GM21717 (cell line): ENCODE measurements around the gene SUPT3H.

ENCODE experiments used
- ATAC-seq: cut with Tn5 transposase; IDR thresholded peaks from one replicate; pipeline ENCODE4 v1.9.1; 2021; ENCODE audit warnings: mild to moderate bottlenecking, moderate library complexity; ENCODE audit not compliant: unreplicated experiment

SUPT3H gene

DNA sequence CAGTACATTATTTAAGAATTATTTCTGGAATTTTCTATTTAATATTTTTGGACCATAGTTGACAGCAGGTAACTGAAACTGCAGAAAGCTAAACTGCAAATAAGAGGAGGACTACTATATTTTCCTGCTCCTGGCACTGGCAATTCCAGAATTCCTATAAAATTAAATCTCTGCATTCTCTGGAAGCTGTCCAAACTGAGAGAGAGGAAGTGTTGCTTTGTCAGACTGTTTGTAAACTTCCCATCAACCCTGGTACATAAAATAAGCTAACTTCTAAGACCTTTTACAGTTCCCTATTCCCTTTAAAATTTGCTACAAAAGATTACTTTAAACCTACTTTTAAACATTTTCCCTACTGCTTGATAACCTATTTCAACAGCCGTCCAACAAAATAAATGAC, 245.7 kb downstream of the SUPT3H start:
- no peak for ATAC-seq

DNA sequence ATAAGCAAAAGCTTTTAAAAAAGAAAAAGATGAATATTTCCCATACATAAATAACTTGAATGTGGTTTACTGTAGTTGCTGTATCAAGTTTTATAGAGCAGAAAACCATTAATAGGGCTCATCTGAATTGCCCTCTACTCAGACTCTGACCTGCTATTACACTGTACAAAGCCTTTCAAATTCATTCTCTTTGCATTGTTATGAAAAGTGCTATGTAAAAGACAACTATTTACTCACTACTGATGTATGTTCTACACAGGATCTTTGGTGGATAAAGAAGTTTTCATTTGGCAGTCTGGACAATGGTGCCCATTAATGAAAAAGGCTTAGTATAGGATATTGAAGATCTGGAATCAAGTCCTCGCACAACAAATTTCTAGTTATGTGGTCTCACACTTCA, 248.7 kb downstream of the SUPT3H start:
- no peak for ATAC-seq

DNA sequence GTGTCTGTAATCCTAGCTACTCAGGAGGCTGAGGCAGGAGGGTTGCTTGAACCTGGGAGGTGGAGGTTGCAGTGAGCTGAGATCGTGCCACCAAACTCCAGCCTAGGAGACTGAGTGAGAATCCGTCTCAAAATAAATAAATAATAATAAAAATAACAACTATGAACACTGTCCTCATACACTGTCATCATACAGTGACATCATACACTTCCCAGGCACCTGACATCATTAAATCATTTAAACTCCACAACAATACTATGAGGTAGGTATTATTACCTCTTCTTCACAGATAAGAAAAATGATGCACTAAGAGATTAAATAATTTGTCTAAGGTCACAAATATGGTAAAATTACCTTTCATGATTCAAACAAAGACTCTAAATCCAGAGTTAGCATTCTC, 250.5 kb downstream of the SUPT3H start:
- ATAC-seq: no peak

DNA sequence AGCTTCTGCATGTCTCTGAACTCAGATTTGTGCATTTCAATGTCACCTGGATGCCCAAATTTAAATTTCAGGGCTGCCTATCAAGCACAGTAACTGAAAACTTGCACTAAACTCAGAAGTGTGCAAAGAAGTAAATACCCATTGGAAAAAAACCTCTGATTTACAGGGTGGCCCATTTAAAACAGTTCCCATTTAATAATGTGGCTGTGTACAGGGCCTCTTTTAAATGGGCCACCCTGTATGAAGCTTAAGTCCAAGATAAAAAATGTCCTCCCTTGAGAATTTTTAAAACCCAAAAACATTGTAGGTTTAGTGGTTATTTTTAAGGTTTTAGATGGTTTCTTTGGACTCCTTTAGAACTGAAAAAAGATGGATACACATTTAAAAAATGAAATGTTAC, 251.7 kb downstream of the SUPT3H start:
- no peak for ATAC-seq

DNA sequence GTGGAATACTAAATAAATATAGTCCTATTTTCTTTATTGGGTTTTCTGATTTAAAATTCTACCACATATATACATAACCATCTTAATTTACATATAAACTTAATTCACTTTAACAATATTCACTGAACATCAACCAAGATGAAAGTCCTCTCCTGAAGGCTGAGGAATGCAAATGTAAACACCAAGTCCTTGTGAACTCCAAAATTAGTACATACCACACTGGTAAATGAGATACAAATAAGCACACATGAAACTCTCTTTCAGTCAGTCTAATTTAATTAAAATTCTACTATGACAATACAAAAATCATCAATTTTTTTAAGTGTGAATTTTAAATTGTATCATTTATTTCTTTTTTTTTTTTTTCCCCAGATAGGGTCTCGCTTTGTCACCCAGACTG, 254.7 kb downstream of the SUPT3H start:
- no peak for ATAC-seq

DNA sequence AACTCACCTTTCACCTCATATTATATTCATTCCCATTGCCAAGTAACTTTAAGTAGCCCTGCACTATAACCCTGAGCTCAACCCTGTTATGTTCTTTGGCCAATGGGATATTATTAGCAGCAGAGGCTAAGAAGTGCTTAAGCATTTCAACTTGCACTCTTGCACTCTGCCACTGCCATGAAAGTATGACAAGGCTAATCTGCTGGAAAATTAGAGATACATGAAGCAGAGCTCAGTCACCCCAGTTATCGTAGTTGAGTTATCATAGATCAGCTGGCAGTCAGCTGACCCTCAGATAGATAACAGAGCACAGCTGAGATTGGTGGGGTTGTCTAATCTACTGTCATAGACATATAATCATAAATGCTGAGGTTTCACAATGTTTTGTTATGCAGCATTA, 259.0 kb downstream of the SUPT3H start:
- no peak for ATAC-seq

DNA sequence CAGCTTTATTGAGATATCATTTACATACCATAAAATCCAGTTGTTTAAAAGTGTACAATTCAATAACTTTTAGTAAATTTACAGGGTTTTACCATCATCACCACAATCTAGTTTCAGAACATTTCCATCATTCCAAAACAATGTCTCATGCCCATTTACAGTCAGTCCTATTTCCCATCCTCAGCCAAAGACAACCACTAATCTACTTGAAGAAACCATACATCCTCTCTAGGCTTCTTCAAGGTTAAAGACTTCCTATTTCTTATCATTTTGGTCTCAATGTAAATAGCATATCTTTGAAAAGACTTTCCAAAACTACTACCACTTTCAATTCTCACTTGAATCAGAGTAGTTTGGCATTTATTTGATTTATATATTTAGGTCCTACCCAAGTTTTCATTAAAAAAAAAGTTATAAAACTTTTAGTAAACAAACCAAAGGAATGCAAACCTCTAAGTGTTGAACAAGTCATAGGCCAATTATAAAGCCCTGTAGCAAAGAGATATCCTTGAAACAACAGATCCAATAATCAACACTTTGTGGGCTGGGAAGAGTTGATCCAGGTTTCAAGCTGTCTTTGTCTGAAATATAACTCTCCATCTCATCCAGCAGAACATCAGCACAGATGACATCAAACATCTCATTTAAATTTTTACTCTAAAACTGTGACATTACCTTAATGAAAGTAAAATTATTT, 260.9 kb downstream of the SUPT3H start:
- ATAC-seq: no peak

DNA sequence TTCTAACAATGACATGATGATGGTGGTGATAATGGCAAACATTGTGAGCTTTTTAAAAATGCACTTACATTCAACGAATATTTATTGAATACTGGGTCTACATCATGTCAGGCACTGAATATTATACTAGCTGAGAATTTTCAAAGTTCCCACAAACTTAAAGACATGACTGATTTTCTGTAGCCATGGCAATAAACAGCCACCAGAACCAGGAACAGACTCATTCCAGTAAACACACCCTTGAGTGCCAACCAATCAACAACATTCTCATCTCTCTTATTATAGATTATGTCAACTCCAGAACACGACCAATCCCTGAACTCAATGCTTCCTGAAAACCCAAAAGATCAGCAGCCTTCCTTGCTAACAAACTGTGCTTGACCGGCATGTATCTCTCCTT, 262.0 kb downstream of the SUPT3H start:
- ATAC-seq: no peak

DNA sequence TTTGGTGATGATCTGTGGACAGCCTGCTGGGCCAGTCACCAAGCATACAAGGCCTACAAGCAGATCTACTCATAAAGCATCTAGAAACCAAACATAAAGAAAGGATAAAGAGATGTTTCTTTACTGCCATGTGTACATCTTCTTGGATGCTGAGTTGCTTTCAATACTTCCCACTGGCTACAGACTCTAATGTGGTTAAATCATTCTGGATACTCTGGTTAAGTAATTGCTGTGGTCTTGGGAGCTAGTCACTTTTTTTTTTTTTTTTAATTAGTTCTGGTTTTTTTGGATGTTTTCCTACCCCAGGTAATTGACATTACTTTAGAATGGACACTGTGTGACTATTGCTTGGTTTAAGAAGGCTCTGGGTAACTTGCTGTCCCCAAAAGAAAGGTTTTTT, 265.0 kb downstream of the SUPT3H start:
- ATAC-seq: no peak

DNA sequence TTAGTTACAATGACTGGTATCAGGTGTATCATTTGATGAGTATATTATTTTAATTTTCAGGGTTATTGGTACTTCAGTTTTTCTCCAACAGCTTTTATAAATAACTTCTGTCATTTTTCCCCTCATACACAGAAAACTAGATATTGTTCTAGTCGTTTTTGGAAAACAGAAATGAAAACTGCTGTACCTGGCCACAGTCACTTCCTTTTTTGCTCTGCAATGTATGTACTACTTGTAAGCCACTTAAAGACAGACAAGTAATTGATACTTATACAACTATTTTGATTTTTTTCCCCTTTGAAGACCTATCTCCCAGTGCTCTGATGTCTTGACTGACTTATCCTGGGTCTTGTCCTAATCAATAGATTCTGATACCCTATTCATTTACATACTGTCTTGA, 268.2 kb downstream of the SUPT3H start:
- no peak for ATAC-seq

DNA sequence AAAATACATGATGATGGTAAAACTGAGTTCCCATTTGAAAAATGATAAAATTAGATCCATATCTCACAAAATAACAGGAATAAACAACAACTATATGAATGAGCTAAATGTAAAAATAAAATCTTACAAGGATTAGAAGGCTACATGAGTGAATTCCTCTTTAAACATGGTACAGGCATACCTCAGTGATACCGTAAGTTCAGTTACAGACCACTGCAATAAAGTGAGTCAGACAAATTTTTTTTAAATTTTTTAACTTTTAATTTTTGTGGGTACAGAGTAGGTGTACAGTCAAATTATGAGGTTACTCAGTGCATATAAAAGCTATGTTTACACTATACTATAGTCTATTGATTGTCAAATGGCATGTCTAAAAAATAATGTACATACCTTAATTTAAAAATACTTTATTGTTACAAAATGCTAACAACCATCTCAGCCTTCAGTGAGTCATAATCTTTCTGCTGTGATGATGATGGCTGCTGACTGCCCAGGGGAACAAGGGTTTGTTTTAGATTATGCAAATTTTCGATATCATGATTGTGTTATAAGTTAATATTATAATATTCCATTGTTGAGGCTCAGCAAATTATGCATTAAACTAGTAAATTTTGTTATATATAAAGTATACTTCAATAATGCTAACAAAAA, 272.4 kb downstream of the SUPT3H start:
- no peak for ATAC-seq

DNA sequence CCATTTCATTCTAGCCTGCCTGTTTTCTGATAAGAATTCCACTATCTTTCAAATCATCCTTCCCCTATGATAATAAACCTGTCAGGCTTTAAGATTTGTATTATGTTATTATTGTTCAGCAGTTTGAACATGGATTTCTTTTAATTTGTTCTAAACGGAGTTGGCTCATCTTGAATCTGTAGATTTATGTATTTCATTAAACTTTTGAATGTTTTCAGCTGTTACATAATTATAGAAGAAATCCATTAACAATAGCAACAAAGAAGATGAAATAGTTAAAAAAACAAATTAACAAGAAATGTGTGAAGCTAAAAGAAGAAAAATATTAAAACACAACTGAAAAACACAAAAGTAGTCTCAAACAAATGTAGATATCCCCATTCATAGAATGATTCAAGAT, 273.3 kb downstream of the SUPT3H start:
- ATAC-seq: no peak

DNA sequence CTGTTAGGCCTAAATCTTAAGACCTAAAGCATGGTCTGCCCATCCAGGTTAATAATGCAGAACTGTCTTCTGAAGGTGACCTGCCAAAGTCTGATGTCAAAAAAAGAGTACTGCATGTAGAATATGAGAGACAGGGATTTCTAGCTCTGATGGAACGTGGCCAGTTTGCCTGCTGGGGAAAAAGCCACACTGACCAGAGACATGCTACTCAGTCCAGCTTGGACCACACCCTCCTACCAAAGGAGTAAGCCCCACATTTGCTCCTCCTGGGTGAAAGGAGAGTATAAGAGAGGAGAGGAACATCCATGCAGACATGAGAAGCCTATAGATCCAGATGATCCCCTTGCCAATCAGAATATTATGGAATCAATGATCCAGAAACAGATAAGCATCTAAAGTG, 279.5 kb downstream of the SUPT3H start:
- ATAC-seq: no peak

DNA sequence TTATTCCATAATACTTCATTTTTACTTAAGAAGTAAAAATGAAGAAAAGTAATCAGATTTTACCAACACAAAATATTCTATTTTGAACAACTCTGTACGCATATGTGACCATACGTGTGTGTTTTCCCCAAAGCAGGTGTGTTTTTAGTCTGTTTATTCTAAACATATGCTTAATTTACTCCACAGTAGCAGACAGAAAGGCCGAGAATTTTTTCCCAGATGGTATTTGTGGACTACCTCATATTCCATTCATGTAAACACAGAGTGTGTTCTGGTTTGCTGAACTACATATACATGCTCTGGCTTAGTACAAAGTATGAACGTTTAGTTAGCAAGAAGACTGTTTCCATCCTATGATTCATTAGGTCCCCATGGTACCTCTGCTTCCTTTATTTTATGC, 282.9 kb downstream of the SUPT3H start:
- no peak for ATAC-seq

DNA sequence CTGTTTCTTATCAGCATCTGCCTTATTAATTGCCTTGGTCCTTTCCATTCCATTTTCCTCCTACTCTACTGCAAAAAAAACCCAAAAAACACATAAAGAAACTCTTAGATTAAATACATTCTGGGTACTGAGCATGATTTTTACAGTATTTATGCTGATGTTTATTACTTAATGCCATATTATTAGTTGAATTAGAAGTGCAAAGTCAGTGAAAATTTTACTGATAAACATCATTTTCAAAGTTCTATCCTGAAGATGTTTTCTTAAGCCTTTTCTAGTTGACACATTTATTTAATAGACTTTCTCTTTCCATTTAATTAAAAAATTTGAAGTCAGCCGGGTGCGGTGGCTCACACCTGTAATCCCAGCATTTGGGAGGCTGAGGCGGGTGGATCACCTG, 285.6 kb downstream of the SUPT3H start:
- ATAC-seq: no peak

DNA sequence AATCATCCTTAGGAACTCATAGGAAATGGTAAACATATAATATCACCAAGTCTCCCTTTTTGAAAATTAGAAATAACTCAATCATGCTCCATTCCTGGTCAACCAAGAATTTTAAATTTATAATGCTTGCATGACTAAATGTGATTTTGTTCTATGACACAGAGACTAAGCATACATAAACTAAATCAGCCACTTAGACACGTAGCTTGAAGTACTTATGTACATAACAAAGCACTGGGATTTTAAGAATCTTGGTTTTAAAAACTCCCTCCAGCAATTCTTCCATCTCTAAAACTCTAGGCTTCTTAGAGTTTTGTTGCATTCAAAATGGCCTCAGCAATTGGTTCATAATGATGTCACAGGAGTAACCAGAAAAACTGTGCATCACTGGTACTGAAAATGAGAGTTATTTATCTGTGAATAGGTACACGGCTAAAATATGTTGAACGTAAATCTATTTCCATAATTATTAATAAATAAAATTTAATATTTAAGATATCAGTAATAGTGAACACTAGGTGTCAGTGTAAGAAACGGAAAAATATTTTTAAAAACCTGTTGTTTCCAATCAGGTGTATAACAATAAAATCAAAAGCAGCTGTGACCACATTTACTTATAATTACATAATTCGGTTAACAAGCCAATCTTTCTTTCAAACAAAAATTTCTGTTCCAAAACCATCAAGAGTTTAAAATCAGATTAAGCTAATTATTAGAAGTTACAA, 291.2 kb downstream of the SUPT3H start:
- no peak for ATAC-seq

DNA sequence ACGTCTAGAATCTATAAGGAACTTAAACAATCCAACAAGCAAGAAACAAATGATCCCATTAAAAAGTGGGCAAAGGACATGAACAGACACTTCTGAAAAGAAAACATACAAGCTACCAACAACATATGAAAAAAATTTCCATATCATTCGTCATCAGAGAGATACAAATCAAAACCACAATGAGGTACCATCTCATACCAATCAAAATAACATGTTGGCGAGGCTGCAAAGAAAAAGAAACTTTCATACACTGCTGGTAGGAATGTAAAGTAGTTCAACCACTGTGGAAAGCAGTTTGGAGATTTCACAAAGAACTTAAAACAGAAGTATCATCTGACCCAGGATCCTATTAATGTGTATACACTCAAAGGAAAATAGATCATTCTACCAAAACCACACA, 293.5 kb downstream of the SUPT3H start:
- no peak for ATAC-seq

DNA sequence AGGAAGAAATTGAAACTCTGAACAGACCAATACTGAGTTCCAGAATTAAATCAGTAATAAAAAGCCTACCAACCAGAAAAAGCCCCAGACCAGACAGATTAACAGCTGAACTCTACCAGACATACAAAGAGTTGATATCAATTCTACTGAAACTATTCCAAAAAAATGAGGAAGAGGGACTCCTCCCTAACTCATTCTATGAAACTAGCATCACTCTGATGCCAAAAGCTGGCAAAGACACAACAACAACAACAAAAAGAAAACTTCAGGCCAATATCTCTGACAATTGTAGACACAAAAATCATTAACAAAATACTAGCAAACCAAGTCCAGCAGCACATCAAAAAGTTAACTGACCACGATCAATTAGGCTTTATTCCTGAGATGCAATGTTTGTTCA, 295.6 kb downstream of the SUPT3H start:
- no peak for ATAC-seq

DNA sequence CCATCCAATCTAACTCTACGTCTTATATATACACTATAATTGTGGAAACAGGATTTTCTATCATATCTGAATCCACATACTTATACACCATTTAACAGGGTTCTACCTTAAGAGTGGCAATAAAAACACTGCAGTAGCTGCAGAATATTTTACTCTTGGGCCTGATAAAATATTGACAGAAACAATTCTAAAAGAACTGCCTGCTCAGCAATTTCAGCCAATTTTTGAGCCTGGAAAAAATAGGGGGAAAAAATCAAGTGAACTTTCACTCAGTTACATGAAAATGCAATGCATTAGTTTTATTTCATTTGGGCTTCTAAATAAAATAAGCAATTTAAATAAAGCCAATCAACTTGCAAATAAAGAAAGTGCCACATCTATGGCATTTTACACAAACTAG, 296.1 kb downstream of the SUPT3H start:
- ATAC-seq: no peak

DNA sequence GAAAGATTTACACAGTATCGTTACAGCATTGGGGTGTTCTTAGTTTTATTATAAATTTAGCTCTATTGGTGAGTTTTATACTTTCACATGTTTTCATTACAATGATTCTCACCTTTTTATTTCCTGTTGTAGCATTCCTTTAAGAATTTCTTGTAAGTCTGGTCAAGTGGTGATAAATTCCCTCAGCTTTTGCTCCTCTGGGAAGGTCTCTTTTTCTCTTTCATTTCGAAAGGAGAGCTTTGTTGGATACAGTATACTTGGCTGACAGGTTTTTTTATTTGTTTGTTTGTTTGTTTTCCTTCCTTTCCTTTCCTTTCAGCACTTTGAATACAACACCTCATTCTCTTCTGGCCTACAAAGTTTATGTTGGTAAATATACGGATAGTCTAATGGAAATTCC, 299.3 kb downstream of the SUPT3H start:
- ATAC-seq: no peak

DNA sequence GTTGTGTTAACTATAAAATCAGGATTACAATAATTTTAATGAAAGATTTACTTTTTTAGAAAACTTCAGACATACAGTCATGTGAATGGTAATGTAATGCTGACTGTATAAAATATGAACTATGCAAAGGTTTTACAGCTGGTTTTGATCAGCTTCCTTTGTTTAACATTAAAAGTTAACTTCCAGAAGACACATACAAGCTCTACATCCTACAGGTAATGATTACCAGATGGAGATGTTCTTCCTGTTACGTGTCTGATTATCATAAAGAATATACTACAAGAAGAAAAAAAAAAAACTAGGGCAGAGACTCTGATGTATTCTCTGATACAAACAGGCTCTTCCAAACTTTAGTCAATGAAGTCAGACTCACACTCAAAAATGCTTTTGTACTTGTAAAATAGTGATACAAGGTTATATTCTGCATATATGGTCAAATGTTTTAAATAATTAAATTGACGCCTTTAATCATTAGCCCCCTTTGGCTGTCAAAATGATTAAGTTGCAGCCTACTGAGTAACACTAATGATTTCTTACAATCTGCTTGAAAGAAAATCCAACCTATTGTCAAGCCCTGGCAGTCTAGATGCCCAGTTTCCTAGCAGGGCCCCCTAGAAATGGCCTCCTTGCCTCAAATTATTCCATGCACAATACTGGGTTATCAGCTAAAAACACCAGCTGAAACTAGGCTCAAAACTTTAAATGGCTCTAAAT, 301.4 kb downstream of the SUPT3H start:
- no peak for ATAC-seq

DNA sequence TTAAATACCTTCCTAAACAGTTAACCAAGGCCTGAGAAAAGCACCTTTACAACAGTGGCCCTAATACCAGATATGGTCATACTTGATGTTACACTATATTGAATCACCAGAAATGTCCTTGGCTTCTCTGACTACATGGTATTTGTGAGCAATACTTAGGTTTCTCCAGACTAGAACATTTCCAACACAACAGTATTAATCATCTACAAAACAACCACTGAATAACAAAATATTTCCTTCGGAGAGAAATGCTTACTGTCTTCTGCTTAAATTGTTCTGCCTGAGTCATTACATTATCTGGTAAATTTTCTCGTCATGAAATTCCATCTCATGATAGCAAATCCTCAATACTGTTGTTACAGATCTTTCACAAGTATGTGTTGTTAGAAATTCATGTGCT, 302.5 kb downstream of the SUPT3H start:
- no peak for ATAC-seq
